NB4 (cell line): ENCODE data around the gene NKIRAS1.

Source experiments
- DNase-seq: peaks from one replicate; pipeline ENCODE4 v3.0.0; 2010; ENCODE audit warnings: low read depth
- H3K4me3 ChIP-seq: one replicate; pipeline ENCODE4 v1.5.1; 2011; ENCODE audit warnings: mild to moderate bottlenecking, low read depth, low read length, moderate library complexity
- MAX ChIP-seq: IDR thresholded peaks from 2 replicates; pipeline ENCODE4 v1.6.1; 2011; ENCODE audit warnings: low read depth, low read length
- MYC ChIP-seq: IDR thresholded peaks from 2 replicates; pipeline ENCODE4 v1.6.1; 2011; ENCODE audit warnings: low read depth, low read length
- POLR2A ChIP-seq: IDR thresholded peaks from 2 replicates; pipeline ENCODE4 v1.6.1; 2011; ENCODE audit warnings: mild to moderate bottlenecking; ENCODE audit not compliant: insufficient read length; ENCODE audit errors: extremely low read depth
- TF ChIP-seq, protein P1 (sequence below): IDR thresholded peaks from one replicate; pipeline ENCODE4 v1.5.1; 2012; ENCODE audit warnings: low read depth, low read length

Gene NKIRAS1

DNA sequence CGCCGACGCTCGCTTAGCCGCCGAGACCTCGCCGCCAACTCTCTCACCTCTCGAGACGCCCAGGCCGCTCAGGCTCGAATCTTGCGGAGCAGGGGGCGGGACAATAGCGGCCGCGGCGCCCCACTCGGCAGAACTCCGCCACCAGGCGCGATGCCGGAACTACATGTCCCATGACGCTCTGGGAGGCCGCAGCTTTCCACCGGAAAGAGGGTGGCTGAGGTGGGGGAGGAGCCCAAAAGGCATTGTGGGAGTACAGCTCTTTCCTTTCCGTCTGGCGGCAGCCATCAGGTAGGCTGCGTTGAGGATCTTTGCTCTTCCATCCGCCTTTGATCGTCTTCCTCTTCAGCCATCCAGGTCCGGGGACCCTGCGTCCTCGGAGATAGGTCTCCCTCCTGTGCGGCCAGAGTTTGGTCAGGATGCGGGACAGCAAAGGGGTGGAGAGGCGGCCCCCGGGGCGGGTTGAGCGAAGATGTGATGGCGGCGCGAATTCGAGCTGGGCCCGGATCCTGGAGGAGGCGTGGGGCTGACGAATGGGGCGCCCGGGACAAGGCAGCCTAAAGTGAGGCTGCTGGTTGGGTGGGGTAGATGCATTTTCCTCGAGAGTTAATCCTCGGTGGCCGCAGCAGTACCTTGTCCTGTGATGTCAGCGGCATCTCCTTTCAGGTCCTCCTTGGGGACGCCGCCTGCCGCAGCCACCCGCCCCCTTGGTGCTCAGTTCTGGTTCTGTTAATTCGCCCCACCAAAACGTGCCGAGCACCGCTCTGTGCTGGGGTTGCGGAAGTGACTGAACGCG, at the start of gene NKIRAS1, which contains the start of gene RPL15:
NKIRAS1 (minus strand) TSS at position 105 of the 793 bp plus-strand sequence. CDS start 6,086 bp downstream, outside the sequence.
RPL15 (plus strand) TSS at position 247 of the 793 bp plus-strand sequence. CDS start 728 bp downstream, outside the sequence.
- TF ChIP-seq MYC, result peak; percentile 96
- TF ChIP-seq MAX, result peak; percentile 77
- TF ChIP-seq POLR2A, result peak; percentile 99
- TF ChIP-seq, protein P1, sequence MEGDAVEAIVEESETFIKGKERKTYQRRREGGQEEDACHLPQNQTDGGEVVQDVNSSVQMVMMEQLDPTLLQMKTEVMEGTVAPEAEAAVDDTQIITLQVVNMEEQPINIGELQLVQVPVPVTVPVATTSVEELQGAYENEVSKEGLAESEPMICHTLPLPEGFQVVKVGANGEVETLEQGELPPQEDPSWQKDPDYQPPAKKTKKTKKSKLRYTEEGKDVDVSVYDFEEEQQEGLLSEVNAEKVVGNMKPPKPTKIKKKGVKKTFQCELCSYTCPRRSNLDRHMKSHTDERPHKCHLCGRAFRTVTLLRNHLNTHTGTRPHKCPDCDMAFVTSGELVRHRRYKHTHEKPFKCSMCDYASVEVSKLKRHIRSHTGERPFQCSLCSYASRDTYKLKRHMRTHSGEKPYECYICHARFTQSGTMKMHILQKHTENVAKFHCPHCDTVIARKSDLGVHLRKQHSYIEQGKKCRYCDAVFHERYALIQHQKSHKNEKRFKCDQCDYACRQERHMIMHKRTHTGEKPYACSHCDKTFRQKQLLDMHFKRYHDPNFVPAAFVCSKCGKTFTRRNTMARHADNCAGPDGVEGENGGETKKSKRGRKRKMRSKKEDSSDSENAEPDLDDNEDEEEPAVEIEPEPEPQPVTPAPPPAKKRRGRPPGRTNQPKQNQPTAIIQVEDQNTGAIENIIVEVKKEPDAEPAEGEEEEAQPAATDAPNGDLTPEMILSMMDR, result no peak
- peak within 1 kb of the TSS; percentile 92 for H3K4me3 ChIP-seq
- DNase-seq, result peak; percentile 97

- no peak for DNase-seq
- no peak overlapping the region for H3K4me3 ChIP-seq
- TF ChIP-seq MYC, result no peak
- TF ChIP-seq, protein P1, result no peak
- no peak for TF ChIP-seq POLR2A
- no peak for TF ChIP-seq MAX
These were observed 49.5 kb upstream of the NKIRAS1 start for GRCh38 chr3:23966328-23966727.

DNA sequence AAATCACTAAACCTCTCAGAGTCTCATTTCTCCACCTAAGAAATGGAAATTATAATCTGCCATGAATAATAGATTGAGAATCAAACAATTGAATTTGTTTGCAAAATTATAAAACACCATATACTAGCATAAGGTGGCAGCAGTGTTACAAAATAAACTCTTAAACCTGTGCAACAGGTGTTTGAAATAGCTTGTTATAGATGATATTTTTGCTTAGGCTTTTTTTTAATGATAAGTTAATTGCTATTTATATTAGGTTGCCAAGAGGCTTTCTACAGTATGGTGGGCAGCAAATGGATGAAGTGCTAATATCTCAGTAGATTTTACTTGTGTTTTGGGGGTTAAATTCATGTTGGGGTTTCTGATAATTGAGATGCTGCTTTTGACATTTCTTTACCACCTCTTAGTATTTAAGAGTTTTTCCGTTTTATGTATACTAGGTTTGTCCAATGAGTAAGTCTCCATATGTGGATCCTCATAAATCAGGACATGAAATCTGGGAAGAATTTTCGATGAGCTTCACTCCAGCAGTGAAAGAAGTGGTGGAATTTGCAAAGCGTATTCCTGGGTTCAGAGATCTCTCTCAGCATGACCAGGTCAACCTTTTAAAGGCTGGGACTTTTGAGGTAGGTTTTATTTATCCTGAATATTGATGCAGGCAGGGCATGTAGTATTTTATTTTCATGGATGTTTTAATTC, 47.9 kb upstream of the NKIRAS1 start:
- TF ChIP-seq POLR2A (no peak), MAX (no peak), MYC (no peak)
- TF ChIP-seq, protein P1, result no peak
- H3K4me3 ChIP-seq, result no peak overlapping the region
- DNase-seq, result no peak

DNA sequence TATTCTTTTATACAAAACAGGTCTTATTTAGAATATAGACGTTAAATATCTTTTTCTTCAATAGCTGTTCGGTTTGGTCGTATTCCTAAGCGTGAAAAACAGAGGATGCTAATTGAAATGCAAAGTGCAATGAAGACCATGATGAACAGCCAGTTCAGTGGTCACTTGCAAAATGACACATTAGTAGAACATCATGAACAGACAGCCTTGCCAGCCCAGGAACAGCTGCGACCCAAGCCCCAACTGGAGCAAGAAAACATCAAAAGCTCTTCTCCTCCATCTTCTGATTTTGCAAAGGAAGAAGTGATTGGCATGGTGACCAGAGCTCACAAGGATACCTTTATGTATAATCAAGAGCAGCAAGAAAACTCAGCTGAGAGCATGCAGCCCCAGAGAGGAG, 45.1 kb upstream of the NKIRAS1 start:
- no peak for DNase-seq
- H3K4me3 ChIP-seq, result no peak overlapping the region
- TF ChIP-seq, protein P1, result no peak
- TF ChIP-seq MAX (no peak), MYC (no peak), POLR2A (no peak)

GRCh38 chr3:23961066-23961465, 44.3 kb upstream of the NKIRAS1 start:
- TF ChIP-seq MAX (no peak), POLR2A (no peak), MYC (no peak)
- TF ChIP-seq, protein P1, result no peak
- no peak for DNase-seq
- H3K4me3 ChIP-seq, result no peak overlapping the region
